ENCODE data around the gene PLA2G4A.

The PLA2G4A gene

GRCh38 chr1:187032982-187033692 lies 204.4 kb downstream of the PLA2G4A start:
- DNase-seq, result no peak

- no peak for DNase-seq
Observed at GRCh38 chr1:187033693-187034390, 205.1 kb downstream of the PLA2G4A start.

GRCh38 chr1:187034501-187034900 lies 205.8 kb downstream of the PLA2G4A start:
- no peak for DNase-seq

- DNase-seq, result no peak
Observed at GRCh38 chr1:187037973-187038553, 209.3 kb downstream of the PLA2G4A start.
